ENCODE results near the gene SYNM. TPM values are rescaled to one million over a fixed set of nuclear protein-coding genes. Genes with fewer than 3 reads are reported as not detected.

The SYNM gene
- total RNA-seq, 1 experiment from 2014 or later, result not detected

DNA sequence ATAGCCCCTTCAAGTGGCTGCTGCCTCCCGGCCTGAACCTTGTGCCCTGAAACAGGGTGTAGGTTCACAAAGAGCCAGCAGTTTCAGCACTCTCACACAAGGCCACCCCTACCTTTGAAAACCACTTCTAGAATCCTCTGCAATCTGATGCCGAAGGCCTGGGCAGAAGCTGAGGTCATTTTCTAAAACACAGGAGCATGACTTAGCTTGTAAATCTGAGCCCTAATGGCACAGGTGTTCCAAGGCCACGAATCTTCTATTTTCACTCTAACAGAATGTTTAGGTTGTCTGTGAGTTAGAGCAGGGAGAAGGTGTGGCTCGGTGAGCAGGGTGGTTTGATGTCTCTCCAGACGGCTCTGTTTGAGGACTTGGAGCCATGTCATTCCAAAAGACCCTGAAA is 62.3 kb downstream of the SYNM start:
- no peak for DNase-seq (ENCODE audit: low spot score)

DNA sequence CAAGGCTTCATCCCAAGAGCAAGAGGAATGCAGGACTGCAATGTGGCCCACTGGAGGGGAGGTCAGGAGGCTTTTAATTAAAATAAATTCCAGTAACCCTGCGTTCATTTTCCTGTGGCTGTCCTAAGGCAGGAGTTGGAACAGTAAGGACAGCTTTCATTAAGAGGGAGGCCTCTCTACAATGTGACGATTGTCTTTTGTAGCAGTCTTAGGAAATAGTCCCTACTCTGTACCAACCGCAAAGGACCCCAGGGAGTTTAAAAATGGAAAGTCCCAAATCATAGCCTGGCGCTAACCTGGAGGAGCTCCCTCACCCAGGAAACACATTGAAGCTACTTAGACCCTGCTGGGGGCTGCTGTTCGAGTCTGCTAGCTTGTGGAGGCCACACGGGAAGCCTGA is 62.8 kb downstream of the SYNM start:
- DNase-seq (ENCODE audit: low spot score), result no peak

DNA sequence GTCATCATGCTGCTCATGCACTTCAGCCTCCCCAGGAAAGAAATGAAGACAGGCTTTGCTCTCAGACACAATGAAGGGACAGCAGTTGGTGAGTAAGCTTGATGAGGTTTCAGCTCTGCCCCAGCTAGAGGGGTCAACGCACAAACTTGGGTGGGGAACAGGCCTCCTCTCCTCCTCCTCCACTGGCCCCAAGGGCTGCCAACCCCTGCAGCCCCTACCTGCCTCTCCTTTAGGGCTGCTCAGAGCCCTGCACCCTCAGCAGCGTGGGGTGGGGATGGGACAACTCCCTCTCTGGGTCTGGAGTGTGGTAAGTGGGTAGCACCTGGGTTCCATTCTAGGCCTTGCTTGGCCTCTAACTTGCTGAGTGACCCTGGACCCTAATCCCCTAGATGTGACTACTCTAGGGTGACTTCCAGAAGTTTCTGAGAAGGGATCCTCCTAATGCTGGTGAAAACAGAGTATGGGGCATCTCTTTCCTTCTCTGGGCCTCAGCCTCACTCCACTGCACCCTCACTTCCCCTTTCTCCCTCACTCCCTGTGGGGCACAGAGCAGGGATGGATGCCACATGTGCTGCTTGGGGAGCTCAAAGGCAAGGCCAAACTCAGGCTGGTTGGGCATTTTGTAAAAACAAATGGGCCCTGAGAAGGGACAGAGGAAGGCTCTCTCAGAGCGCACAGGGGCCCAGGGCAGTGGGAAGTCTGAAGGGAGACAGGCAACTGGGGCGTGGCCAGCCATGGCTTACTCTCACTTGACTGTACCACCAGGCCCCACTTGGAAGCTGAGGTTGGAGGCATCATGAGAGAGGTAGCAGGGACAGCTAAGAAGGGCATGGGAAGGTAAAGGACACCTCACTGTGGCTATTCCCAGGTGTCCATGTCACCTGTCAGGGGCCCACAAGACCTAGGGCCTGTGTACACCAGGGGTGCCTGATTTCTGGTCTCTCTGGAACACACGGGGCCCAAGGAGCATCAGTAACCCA is 64.0 kb downstream of the SYNM start:
- DNase-seq (ENCODE audit: low spot score), result no peak

DNA sequence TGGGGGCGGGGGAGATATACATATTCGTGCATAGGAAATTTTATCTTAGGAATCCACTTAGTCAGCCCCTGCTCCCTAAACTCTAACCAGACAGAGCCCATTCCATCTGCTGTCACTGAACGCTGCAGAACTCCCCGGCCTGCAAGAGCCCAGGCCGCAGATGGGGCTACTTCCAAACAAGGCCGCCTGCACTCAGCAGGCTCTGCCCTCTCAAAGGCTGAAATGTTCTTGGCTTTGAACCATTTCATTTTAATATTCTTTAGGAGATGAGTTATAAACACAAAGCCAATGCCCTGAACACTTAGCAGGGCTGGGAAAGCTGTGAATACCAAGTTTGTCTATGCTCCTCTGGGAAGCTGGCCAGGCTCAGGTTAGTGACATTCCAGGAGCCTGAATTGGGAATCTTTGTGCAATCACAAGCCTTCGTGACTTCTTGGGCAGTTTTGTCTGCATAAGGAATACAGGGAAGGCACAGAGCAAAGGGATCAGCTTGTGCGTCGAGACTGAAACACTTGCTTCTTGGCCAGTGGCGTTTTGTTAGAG is 65.0 kb downstream of the SYNM start:
- no peak for DNase-seq (ENCODE audit: low spot score)

DNA sequence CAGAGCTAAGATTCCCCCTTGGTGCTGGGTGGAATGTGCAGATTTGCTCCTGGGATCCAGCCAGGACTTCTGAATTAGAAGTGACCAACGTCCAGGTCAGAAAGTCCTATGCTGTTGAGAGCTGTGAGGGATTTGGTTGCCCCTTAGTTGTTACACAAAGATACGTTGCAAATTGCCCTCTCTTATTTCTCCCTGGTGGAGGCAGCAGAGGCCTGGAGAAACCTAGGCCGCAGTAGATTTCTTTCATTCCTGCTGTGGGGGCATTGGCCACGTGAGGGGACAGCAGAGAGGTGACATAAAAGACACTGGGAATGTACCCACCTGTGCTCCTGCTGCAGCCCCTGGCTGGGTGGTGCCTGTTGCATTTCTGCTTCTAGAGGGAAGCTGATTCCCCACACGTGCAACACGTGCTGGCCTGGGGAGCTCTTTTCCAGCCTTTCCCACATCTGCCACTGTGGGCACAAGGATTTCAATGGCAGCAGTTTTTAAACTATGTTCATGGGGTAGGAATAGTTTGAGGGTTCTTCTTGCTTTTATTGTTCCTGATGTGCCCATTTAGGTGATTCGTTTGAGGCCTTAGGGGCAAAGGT is 65.7 kb downstream of the SYNM start:
- no peak for DNase-seq (ENCODE audit: low spot score)

DNA sequence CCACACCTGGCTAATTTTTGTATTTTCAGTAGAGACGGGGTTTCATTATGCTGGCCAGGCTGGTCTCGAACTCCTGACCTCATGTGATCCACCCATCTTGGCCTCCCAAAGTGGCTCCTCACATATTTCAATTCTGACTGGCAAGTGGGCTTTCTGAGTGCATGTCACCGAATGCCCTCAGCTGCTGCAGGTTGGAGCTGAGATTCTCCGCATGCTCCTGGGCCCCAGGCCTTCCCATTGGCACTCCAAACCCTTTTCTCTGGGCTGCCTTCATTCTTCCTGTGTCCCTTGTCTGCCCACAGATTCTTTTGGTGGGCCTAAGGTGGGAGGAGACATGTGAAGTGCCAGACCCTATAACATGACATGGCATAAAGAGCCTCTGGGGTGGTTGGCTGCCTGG is 67.3 kb downstream of the SYNM start:
- no peak for DNase-seq (ENCODE audit: low spot score)

DNA sequence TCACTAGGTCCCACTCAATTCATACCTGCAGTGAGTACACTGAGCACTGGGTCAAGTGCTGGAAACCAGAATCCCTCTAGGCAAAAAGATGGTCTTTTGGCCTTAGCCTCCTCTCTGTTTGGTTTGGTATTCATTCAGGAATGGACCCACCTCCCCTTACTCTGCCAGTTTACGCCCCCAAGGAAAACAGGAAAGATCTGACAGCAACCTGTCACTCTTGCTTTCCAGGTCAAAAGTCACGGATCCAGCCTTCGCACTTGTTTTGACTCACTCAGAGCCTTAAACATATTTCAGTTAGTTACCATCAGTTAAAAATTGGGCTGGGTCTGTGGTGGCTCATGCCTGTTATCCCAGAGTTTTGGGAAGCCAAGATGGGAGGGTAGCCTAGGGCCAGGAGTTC is 68.1 kb downstream of the SYNM start:
- DNase-seq (ENCODE audit: low spot score), result no peak

DNA sequence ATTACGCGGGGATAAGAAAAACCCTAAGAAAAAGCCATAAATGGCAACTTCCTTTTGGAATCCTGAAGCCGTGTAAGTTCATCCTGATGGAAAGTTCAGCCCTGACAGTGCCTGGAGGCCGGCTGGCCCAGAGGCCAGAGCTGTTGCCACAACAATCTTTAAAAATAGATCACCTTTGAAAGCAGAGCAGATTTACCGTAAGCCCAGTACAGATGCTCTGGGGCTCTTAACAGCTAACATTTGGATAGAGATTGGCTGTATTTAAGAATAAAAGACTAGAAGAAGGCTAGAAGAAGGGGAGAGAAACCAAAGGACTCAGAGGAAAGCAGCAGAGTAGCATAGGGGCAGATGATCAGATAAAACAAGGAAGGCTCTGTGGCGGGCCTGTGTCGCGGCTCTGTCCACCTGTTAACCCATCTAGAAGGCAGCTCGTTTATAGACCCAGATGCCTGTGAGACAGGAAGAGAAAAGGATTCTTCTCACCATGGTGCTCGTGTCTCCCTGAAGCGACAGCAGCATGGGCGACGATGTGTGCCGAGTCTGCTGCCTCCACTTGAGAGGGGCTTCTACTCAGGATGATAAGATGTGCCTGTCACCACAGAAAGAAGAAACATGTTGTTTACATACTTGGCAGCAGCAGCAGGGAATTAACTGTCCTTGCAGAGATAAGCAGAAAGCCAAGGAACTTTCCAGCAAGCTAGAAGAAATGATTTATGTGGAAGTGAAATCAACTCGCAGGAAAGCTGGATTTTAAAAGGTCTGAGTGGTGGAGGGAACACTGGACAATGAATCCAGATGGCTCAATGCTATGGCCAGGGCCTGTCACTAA is 69.9 kb downstream of the SYNM start:
- DNase-seq (ENCODE audit: low spot score), result no peak

DNA sequence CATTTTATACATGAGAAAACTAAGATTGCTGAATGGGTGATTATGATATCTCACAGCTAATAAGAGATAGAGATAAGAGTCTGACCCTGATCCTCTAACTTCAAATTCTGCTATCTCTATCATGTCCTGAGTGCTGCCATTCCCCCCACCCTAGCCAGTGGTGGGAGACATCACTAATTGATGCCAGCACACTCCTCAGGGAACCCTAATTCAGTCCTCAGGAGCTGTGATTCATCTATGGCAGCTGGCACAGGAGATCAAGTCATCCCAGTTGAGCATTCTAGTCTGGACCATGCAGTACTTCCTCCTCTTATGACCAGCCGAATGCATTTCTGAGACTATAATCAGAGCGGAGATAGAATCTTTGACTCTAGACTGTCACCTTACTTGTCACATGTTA is 71.9 kb downstream of the SYNM start:
- no peak for DNase-seq (ENCODE audit: low spot score)

DNA sequence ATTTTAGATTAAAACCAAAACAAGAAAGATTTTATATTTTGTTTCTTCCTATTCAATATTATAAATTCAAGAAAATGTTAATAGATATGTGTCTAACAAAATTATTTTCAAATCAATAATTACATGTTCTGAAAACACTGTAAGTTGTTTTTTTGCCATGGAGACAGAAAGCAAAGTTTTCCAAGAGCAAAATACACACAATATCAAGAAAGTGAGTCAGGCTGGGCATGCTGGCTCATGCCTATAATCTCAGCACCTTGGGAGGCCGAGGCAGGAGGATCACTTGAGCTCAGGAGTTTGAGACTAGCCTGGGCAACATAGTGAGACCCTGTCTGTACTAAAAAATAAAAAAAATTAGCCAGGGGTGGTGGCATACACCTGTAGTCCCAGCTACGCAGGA is 72.8 kb downstream of the SYNM start:
- no peak for DNase-seq (ENCODE audit: low spot score)

DNA sequence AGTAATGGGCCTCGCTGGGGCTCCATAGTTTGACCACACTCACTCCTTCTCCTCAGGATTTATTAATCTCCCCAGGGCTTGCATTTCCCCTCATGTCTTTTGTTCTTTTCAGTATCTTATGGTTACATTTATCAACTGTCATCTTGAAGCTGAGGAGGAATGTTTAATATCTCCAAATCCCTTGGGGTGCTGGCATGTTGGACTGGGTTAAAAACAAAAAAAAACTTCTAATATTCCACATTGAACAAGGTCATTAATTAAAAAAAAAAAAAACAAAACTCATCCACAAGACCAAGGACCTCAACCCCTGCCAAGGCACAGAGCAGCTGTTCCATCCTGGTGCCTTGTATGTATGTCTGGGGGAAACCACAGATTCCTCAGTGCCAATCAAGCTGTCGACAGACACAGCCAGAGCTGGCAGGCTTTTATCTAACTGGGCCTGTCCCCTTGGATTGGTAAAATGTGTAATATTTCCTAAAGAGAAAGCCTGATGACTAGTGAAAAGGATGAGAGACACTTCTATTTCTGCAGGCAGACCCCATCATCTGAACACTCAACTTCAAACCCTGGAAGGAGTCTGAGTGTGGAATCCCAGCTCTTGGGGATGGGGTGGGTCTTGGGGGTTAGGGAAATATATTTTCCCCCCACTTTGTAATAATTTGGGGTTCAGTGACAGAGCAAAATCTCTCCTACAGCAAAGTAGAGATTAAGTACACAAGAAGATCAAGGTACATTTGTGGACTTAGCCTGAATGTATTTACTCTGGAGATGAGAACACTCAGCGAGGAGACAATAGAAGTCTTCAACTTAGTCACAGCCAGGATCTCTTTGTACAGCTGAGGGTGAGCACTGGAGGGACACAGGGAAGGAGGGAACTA is 75.4 kb downstream of the SYNM start:
- no peak for DNase-seq (ENCODE audit: low spot score)

DNA sequence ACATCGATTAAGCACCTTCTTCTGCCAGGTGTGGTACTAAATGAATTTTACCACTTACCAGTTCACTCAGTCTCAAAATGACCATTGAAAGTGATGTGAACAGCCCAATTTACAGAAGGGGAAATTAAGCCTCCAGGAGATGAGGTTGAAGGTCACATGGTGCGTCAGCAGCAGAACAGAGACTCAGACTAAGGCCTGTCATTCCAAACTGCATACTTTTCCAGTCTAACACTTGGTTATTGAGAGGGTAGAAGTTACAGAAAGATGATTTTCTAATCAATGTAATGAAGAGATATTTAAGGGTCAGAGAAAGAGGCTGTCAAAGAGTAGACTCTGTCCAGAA is 76.1 kb downstream of the SYNM start:
- no peak for DNase-seq (ENCODE audit: low spot score)

DNA sequence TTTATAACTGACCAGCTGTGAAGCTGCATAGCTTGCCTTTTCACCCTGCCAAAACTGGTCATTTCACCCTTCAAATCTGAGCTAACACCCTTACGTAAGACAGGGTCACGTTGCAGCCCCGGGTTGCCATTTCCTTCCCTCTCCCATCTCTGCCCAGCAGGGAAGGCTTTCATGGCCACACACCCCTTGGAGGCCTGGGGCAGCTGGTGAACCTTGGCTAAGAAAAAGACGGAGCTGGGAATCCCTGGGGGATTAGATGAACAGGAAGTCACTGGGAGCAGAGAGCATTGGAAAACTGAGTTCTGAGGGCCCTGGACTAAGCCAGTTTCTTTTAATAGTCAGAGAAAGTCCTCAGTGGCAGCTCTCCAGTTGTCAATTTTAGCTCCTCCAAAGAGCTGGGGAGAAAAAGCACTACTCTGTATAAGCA is 76.7 kb downstream of the SYNM start:
- DNase-seq (ENCODE audit: low spot score), result no peak

DNA sequence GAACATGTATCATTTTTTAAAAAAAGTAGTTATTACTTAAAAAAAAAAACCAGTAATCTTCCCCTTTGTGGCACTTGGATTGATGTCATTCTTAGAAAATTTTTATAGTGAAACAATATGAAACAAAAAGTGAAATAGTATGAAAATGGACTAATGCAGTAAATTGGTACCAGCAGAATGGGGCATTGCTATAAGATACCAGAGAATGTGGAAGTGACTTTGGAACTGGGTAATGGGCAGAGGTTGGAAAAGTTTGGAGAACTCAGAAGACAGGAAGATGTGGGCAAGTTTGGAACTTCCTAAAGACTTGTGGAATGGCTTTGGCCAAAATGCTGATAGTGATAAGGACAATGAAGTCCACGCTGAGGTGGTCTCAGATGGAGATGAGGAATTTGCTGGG is 77.9 kb downstream of the SYNM start:
- no peak for DNase-seq (ENCODE audit: low spot score)

Other genes with a start within 250 kb of the SYNM start
- gene PGPEP1L, start 97.3 kb upstream of the SYNM start, total RNA-seq (2014; rRNA removed; shearing (Covaris generic)), result not detected in 2 replicates
- gene TTC23, start 144.5 kb downstream of the SYNM start, total RNA-seq (2014; rRNA removed; shearing (Covaris generic)), result 8.3 and 8.6 TPM in 2 replicates
- 10.9 and 13.4 TPM in 2 replicates for gene LRRC28, start 146.4 kb downstream of the SYNM start, total RNA-seq (2014; rRNA removed; shearing (Covaris generic))

Measured in HT-29 (cell line).